ENCODE measurements around the gene C11orf24. TPM values are rescaled to one million over a fixed set of nuclear protein-coding genes. Genes with fewer than 3 reads are reported as not detected.

The C11orf24 gene
- total RNA-seq, 1 donor from 2014 or later: 24.7 TPM

DNA sequence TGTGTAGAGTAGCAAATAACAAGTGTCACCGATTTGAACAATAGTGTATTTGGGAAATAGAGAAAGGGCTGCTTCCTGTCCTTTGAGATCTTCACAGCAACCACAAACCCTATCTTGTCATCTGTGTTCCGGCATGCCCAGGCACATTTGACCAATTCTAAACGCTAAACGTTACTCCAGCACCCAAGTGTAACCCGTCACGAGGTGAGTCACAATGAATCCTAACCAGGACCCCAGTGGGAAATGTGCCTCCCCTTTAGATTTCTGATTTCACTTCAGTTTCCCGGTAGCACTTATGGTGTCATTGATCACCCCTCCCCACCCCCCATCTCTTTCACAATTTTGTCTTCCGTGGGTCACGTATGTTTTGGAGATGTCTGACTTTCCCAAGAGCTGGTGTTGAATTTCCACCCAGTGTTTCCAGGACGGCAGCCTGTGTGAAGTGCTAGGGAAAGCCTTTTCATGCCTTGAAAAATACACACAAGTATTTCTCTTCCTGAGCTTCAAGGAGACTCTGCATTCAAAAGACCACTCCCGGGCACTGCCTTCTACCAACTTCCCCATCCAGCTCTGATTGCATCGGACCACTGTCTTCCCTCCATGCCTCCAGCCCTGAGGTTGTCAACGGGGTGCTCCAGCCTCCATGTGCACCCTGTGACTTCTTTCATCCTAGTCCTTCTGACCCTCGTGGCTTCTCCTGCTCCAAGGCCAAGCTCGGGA, 10.5 kb upstream of the C11orf24 start:
- Histone ChIP-seq H3K36me3 (no peaks in the 10 kb centered on the region), H3K9me3 (no peaks in the 10 kb centered on the region), H3K4me3 (no peak overlapping the region), H3K27ac (no peak overlapping the region), H3K27me3 (ENCODE audit: low read depth) (no peaks in the 10 kb centered on the region), H3K4me1 (peaks cover 10% of the 10 kb centered on the region)
- TF ChIP-seq, protein P1, sequence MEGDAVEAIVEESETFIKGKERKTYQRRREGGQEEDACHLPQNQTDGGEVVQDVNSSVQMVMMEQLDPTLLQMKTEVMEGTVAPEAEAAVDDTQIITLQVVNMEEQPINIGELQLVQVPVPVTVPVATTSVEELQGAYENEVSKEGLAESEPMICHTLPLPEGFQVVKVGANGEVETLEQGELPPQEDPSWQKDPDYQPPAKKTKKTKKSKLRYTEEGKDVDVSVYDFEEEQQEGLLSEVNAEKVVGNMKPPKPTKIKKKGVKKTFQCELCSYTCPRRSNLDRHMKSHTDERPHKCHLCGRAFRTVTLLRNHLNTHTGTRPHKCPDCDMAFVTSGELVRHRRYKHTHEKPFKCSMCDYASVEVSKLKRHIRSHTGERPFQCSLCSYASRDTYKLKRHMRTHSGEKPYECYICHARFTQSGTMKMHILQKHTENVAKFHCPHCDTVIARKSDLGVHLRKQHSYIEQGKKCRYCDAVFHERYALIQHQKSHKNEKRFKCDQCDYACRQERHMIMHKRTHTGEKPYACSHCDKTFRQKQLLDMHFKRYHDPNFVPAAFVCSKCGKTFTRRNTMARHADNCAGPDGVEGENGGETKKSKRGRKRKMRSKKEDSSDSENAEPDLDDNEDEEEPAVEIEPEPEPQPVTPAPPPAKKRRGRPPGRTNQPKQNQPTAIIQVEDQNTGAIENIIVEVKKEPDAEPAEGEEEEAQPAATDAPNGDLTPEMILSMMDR (IDR thresholded peaks at IDR 0.05): no peak
- DNase-seq (peak; percentile 39), ATAC-seq (peak; percentile 7 to 42)
- intact Hi-C loops (cut with DNase I): no loop called here

DNA sequence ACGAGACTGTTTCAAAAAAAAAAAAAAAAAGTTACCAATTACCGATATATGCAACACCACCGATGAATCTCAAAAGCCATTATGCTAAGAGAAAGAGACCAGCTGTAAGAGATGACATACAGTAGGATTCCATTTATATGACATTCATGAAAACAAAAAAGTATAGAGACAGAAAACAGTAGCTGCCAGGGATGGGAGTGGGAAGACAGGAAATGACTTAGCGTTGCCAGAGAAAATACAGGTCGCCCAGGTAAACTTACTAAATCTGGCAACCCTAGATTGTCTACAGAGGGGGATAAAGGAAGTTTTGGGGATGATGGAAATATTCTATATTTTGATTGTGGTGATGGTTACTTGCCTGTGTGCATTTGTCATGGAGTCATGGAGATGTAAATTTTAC, 7.9 kb upstream of the C11orf24 start:
- DNase-seq (no peak), ATAC-seq (no peak)
- Histone ChIP-seq H3K27ac (no peak overlapping the region), H3K4me1 (peaks cover 10% of the 10 kb centered on the region), H3K9me3 (no peaks in the 10 kb centered on the region), H3K36me3 (no peaks in the 10 kb centered on the region), H3K4me3 (no peak overlapping the region), H3K27me3 (ENCODE audit: low read depth) (no peaks in the 10 kb centered on the region)
- intact Hi-C loops (cut with DNase I): no loop called here
- TF ChIP-seq, protein P1 (IDR thresholded peaks at IDR 0.05): no peak

DNA sequence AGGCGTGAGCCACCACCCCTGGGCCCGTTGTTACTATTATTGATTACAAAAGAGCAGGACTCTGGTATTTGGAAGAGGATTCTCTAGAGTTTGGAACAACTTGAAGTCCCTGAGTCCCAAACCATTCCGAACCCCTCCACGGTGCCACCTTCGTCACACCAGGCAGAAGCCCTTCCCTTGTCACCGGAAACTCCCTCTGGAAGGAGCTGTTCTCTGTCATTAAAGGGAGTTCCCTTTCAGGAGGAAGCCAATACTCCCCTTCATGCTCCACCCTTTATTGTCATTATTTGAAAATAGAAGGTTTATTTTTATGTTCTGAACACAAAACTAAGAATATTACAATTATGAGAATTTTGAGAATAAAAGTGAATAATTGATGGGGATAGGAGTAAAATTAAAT, 5.1 kb upstream of the C11orf24 start:
- ATAC-seq (no peak), DNase-seq (no peak)
- no peaks in the 10 kb centered on the region for H3K27me3 ChIP-seq (ENCODE audit: low read depth)
- TF ChIP-seq, protein P1 (IDR thresholded peaks at IDR 0.05): no peak
- peaks cover 13% of the 10 kb centered on the region for H3K4me1 ChIP-seq
- no peaks in the 10 kb centered on the region for H3K9me3 ChIP-seq
- no peak overlapping the region for H3K27ac ChIP-seq
- no peak overlapping the region for H3K4me3 ChIP-seq
- H3K36me3 ChIP-seq: no peaks in the 10 kb centered on the region
- intact Hi-C loops (cut with DNase I): no loop called here

DNA sequence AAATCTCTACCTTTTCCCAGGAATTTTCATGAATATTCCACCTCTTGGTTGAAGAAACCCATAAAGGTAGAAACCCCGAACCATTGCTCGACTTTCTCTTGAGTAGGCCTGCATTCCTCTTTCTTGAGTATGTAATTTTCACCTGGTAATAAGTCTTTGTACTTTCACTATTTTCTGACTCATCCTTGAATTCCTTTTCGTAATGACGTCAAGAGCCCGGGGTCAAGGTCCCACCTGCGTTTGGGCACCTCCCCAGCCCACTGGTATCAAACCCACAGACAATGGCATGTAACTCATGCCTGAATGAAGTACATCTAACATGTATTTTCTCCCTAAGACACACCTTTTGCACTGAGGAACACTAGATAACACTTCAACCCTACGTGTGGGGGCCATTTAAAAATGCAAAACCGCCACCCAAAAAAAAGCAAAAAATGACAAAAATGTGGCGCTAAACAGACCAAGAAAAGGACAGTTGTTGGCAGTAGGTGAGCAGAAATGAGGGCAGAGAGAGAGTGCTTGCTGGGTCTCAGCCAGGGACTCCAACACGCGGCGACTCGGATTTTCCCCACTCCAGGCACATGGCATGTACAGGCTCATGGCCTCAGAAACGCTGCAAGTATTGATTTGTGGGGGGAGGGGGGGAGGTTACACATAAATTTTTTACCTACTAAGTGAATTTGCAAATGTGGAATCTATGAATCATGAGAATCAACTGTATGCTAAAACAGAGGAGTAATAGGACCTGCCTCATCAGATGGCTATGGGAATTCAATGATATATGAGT, 4.1 kb upstream of the C11orf24 start:
- Histone ChIP-seq H3K4me1 (peaks cover 15% of the 10 kb centered on the region), H3K9me3 (no peaks in the 10 kb centered on the region), H3K4me3 (no peak overlapping the region), H3K36me3 (no peaks in the 10 kb centered on the region), H3K27ac (no peak overlapping the region), H3K27me3 (ENCODE audit: low read depth) (no peaks in the 10 kb centered on the region)
- intact Hi-C loops (cut with DNase I): no loop called here
- ATAC-seq (no peak), DNase-seq (peak; percentile 10)
- TF ChIP-seq, protein P1 (IDR thresholded peaks at IDR 0.05): no peak

DNA sequence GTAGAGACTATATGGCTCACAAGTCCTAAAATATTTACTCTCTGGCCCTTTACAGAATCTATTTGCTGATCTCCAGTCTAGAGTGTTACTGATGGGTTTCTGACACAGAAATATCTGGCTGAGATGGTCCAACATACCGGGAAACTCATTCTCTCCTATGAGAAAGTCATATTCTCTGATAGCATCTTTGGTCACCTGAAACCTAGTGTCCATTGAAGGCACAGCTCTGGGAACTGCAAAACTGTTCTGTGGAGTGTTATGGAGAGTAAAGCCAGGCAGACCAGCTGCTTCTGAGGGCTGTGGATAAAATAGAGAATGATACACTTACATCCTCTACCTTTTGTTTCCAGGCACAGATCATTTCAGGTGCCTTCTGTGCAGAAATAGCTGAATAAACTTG, 2.5 kb upstream of the C11orf24 start:
- DNase-seq (no peak), ATAC-seq (no peak)
- Histone ChIP-seq H3K27ac (no peak overlapping the region), H3K27me3 (ENCODE audit: low read depth) (no peaks in the 10 kb centered on the region), H3K9me3 (no peaks in the 10 kb centered on the region), H3K36me3 (no peaks in the 10 kb centered on the region), H3K4me3 (no peak overlapping the region), H3K4me1 (peaks cover 31% of the 10 kb centered on the region)
- intact Hi-C loops (cut with DNase I): no loop called here
- TF ChIP-seq, protein P1 (IDR thresholded peaks at IDR 0.05): no peak

All from lower lobe of right lung (tissue), 2 donors.